Muscle of leg (tissue), 11 donors: Measurements from ENCODE around the gene PLTP. TPM values are rescaled to one million over a fixed set of nuclear protein-coding genes. Genes with fewer than 3 reads are reported as not detected.

Experiments
- DNase-seq: peaks from one replicate; pipeline ENCODE4 v3.0.0; 2013
- H3K27ac ChIP-seq: one replicate; pipeline ENCODE4 v1.5.1; 2013; ENCODE audit warnings: mild to moderate bottlenecking, low read length, control low read depth
- H3K27me3 ChIP-seq: one replicate; pipeline ENCODE4 v1.6.1; 2013; ENCODE audit warnings: low read length; ENCODE audit not compliant: control insufficient read depth, insufficient read depth
- H3K36me3 ChIP-seq: one replicate; pipeline ENCODE4 v1.6.1; 2013; ENCODE audit warnings: low read length; ENCODE audit not compliant: control insufficient read depth, insufficient read depth
- H3K4me1 ChIP-seq: one replicate; pipeline ENCODE4 v1.6.1; 2013; ENCODE audit warnings: low read length; ENCODE audit not compliant: control insufficient read depth, insufficient read depth
- H3K4me3 ChIP-seq: one replicate; pipeline ENCODE4 v1.5.1; 2013; ENCODE audit warnings: low read length, control low read depth
- H3K9me3 ChIP-seq: replicated peaks from 2 replicates; pipeline ENCODE4 v1.6.1; 2013; ENCODE audit warnings: low read depth, low read length; ENCODE audit not compliant: control insufficient read depth
- WGBS: methylation state at CpG from one replicate; pipeline ENCODE4 v1.1.5; 2013; ENCODE audit warnings: missing lambda C conversion rate; ENCODE audit not compliant: insufficient coverage; 5-methylcytosine and 5-hydroxymethylcytosine counted together
- polyA plus RNA-seq, 8 donors: library from polyadenylated mRNA; unstranded; fragments of 120-200 nt; gene quantifications; one replicate each; pipeline versions ENCODE4 v1.2.1 to v1.2.3, GENCODE V29; 2013; ENCODE audit warnings: inconsistent platforms in 1 of 8, low replicate concordance in 1 of 8; ENCODE audit not compliant: insufficient read length in 8 of 8, insufficient read depth in 1 of 8
- total RNA-seq: library from RNA; stranded (reverse); fragments of 120-200 nt; gene quantifications from one replicate; pipeline ENCODE4 v1.2.4, GENCODE V29; 2013

The PLTP gene
- total and polyA plus RNA-seq, 9 donors, result 13.0 to 39.4 (median 23.9) TPM

- H3K27ac ChIP-seq, result no peak overlapping the region
- WGBS, result 85% methylated on average over 5 of the region's 5 CpGs
- DNase-seq, result no peak
- H3K4me3 ChIP-seq, result no peak overlapping the region
- H3K36me3 ChIP-seq, result peaks cover 4% of the 10 kb centered on the region
- no peaks in the 10 kb centered on the region for H3K27me3 ChIP-seq
- H3K4me1 ChIP-seq, result peaks cover 23% of the 10 kb centered on the region
- H3K9me3 ChIP-seq, result no peaks in the 10 kb centered on the region
These were observed 52.0 kb downstream of the PLTP start for GRCh38 chr20:45859916-45860315.

DNA sequence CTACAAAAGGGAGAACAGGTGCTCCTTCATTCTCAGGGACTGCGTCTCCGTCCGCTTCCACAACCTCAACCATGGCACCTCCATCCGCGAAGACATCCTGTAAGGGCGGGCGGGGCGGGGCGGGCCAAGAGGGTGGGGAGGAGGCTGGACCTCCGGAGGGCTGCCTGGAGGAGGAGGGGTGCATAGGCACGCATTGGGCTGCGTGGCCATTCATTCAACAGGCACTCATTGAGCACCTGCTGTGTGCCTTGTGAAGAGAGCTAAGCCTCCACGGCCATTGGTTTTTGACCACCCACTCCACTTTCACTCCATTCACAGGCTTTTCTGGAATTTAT is 54.1 kb downstream of the PLTP start:
- Histone ChIP-seq H3K27ac (peak overlapping the region; percentile 84), H3K9me3 (no peaks in the 10 kb centered on the region), H3K4me3 (peak overlapping the region; percentile 87), H3K4me1 (peaks cover 23% of the 10 kb centered on the region), H3K36me3 (peaks cover 15% of the 10 kb centered on the region), H3K27me3 (no peaks in the 10 kb centered on the region)
- no peak for DNase-seq
- WGBS, result 17% methylated on average over 1 of the region's 13 CpGs

DNA sequence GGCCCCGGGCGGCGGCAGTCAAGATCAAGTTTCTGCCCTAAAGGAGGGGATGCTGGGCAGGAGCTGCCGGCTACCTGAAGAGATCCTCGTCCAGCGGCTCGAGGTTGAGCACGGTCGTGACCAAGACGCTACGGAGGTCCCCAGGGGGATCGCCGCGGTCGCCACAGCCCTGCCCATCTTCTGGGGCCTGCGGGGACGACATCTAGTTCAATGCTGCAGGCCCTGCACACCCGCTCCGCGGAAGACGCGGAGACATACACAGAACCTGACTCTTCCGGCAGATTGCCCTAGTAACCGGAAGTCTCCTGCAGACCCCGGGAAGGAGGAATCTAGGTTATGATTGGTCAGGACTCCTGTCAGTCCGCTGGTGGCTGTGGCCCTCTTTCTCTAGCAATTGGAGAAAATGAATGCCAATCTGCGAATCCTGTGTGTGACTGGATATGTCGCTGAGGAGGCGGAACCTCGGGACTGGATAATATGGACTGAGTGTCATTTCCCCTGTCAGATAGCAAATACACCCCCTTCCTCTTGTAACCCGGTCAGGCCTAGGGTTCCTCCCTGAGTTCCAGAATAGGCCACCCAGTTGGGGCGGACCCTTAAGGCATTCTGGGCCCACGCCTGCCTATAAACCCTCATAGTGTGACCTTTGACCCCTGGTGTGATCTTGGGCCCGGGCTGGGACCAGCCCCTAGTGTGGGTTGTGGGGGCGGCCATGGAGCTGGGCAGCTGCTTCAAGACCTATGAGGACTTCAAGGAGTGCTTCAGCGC is 54.7 kb downstream of the PLTP start, which contains the start of the genes ACOT8 and ZSWIM3:
Gene ACOT8 (minus strand): TSS at position 279 of the 768 bp plus-strand sequence. CDS start 77 bp downstream, at position 202.
Gene ZSWIM3 (plus strand): TSS at position 501 of the 768 bp plus-strand sequence. CDS start 212 bp downstream, at position 713.
- Histone ChIP-seq H3K27me3 (no peaks in the 10 kb centered on the region), H3K36me3 (peaks cover 17% of the 10 kb centered on the region), H3K27ac (peak within 1 kb of the TSS; percentile 84), H3K9me3 (no peaks in the 10 kb centered on the region), H3K4me3 (peak within 1 kb of the TSS; percentile 87), H3K4me1 (peaks cover 23% of the 10 kb centered on the region)
- peak; percentile 100 for DNase-seq
- under 1% methylated on average over 24 of the region's 36 CpGs for WGBS

DNA sequence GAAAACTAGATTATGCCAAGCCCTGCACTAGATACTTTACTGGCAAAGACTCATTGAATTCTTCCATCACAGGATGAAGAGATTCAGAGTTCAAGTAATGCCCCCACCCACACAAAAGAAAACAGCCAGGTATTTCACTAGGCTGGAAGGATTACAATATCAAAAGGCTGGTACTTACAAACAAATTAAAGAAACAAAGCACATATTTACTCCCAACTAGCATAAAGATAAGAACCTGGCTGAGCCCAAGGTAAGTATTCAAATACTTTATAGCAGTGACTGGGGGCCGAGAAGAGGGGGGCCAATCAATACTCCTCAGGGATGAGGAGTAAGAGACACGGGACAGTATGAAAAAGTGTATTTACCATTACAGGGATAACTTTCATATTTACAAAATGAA is 58.5 kb downstream of the PLTP start:
- no CpG with 5 or more reads among the region's 2 CpGs for WGBS
- H3K9me3 ChIP-seq, result no peaks in the 10 kb centered on the region
- H3K4me3 ChIP-seq, result no peak overlapping the region
- peaks cover 23% of the 10 kb centered on the region for H3K4me1 ChIP-seq
- DNase-seq, result no peak
- H3K27me3 ChIP-seq, result no peaks in the 10 kb centered on the region
- H3K36me3 ChIP-seq, result peaks cover 36% of the 10 kb centered on the region
- no peak overlapping the region for H3K27ac ChIP-seq

GRCh38 chr20:45852326-45852725 is 59.6 kb downstream of the PLTP start:
- no peak overlapping the region for H3K27ac ChIP-seq
- no CpG with 5 or more reads among the region's 6 CpGs for WGBS
- no peaks in the 10 kb centered on the region for H3K9me3 ChIP-seq
- peaks cover 43% of the 10 kb centered on the region for H3K36me3 ChIP-seq
- peaks cover 15% of the 10 kb centered on the region for H3K4me1 ChIP-seq
- no peak overlapping the region for H3K4me3 ChIP-seq
- H3K27me3 ChIP-seq, result no peaks in the 10 kb centered on the region
- DNase-seq, result no peak

GRCh38 chr20:45851501-45851900 is 60.5 kb downstream of the PLTP start:
- no peak overlapping the region for H3K4me3 ChIP-seq
- H3K9me3 ChIP-seq, result no peaks in the 10 kb centered on the region
- no peak overlapping the region for H3K27ac ChIP-seq
- H3K4me1 ChIP-seq, result peaks cover 12% of the 10 kb centered on the region
- DNase-seq, result no peak
- peaks cover 50% of the 10 kb centered on the region for H3K36me3 ChIP-seq
- H3K27me3 ChIP-seq, result no peaks in the 10 kb centered on the region

DNA sequence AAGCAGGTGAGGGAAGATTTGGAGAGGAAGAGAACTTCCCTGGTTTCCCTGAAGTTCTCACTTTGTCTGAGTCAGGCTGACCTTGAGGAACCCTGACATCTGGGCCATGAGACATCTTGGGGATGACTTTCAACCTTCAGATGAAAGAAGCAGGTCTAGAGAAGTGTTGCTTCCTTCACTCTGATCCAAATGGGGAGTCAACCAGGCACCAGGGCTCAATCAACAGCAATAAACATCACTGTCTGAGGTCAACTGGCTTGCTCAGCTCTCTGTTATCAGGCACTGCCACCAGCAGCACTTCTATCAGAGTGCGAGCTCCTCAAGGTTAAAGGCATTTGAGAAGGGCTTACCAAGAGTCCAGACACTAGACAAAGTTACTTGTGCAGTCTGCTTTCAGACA is 61.0 kb downstream of the PLTP start:
- no peak overlapping the region for H3K4me3 ChIP-seq
- no peaks in the 10 kb centered on the region for H3K9me3 ChIP-seq
- DNase-seq, result no peak
- H3K4me1 ChIP-seq, result peaks cover 6% of the 10 kb centered on the region
- whole genome bisulfite sequencing, result no CpG with 5 or more reads among the region's 1 CpG
- H3K27me3 ChIP-seq, result no peaks in the 10 kb centered on the region
- no peak overlapping the region for H3K27ac ChIP-seq
- H3K36me3 ChIP-seq, result peaks cover 56% of the 10 kb centered on the region

GRCh38 chr20:45850238-45850637 is 61.7 kb downstream of the PLTP start:
- H3K4me1 ChIP-seq, result peaks cover 2% of the 10 kb centered on the region
- H3K36me3 ChIP-seq, result peaks cover 59% of the 10 kb centered on the region
- H3K27me3 ChIP-seq, result no peaks in the 10 kb centered on the region
- H3K4me3 ChIP-seq, result no peak overlapping the region
- no peak overlapping the region for H3K27ac ChIP-seq
- DNase-seq, result no peak
- no peaks in the 10 kb centered on the region for H3K9me3 ChIP-seq
- 79% methylated on average over 2 of the region's 2 CpGs for WGBS

GRCh38 chr20:45848969-45849582 is 62.9 kb downstream of the PLTP start:
- 100% methylated on average over 1 of the region's 8 CpGs for WGBS
- H3K36me3 ChIP-seq, result peaks cover 59% of the 10 kb centered on the region

More at GRCh38 chr20:45848969-45849582, 62.9 kb downstream of the PLTP start:
- no peaks in the 10 kb centered on the region for H3K27me3 ChIP-seq
- H3K9me3 ChIP-seq, result no peaks in the 10 kb centered on the region
- no peak overlapping the region for H3K27ac ChIP-seq
- H3K4me3 ChIP-seq, result no peak overlapping the region
- H3K4me1 ChIP-seq, result no peaks in the 10 kb centered on the region
- DNase-seq, result no peak
